ENCODE measurements around the gene ENOX1.

ENOX1 gene

DNA sequence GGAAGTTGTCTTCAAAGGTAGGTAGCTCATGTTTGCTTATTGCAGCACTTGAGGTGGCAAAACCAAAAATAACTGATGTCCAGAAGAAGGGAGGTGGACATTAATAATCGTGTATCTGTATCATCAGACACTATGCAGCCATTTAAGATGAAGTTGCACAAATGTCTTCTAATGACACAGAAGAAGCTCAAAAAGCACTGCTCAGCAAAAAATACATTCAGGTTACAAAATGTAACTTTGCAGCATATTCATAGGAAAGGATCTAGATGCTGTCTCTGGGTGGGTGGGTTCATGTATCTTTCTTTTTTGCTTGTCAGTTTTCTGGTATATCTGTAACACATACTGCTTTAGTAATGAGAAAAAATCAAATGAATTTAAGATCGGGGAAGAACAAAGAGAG is 515.6 kb downstream of the ENOX1 start:
- no peak for DNase-seq

DNA sequence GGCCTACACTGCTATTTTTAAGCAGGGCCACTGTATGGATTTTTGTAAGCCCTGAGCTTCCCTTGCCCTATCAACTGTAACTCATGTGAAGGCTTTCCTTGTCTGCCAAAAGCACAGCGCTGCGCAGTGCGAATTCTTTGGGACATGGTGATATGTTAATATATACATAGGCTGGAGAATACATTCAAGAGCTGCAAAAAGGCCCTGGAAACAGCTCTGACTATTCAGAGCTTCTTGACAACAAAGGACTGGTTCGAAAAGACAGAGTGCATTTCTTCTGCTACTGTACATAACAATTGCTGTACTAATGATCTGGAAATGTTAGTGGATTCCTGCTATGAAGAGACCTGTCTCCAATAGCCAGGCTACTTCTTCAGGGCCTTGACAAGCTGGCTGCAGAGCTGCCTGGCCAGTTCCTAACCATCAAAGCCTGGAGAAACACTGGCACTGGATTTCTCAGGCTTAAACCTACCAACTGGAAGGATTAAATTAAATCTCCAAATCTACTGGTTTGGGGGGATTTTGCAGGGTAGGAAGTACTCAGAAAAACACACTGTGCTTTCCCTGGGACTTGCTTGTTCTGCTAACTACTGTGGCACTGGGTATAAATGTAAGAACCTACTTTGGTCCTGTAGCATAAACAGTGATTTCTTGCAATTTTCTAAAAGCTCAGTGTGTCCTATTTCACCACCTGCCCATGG is 516.5 kb downstream of the ENOX1 start:
- DNase-seq, result no peak

DNA sequence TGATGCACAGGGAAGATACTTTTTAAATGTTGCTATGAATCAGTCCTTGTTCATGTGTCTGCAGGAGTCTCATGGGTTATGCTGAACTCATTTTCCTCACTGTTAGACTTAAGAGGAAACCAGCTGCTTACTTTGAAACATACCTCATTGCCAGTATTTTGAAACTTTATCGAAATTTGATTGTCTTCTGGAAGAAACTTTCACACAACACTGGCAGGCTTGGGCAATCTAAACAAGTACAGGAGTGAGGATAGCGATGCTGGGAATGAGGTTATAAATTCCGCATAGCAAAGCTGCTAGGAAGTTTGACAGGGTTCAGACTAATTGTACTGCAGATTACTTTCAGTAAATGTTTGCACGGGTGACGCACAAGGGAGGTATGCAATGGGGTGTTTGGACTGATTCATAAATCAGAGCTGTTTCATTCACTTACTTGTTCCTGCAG is 517.7 kb downstream of the ENOX1 start:
- no peak for DNase-seq

DNA sequence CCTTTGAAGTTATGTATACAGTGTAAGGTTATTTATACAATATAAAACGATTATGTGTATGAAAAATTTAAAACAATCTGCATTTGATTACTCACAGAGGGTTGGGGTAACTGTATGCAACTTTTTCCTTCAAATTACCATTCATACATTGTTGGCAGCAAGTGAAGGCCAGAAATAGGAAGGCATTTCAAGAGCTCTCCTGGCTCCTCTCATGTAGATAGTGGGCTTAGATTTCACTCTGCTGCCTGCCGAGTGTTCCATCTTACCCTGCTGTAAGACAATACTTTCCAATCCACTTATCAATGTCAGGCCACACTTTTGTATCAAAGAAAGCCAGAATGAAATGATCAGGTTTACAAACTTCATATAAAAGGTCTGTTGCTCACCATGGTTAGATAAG is 518.1 kb downstream of the ENOX1 start:
- DNase-seq, result no peak

DNA sequence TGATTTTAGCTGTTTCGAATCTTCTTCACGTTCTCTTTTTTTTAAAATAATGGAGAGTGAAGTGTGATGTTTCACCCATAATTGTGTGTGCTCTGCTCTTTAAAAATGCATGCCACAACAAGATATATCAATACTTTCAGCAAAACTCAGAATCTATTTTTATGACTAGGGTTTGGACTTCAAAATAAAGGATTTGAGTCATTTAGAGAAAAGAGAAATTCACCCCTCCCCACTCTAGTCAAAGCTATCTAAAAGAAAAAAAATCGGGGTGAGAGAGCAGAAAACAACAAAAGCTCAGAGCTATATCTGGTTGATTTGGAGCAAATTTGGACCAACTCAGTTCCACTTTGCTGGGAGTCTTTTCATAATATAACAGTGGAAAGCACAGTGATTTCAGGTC is 518.9 kb downstream of the ENOX1 start:
- no peak for DNase-seq

DNA sequence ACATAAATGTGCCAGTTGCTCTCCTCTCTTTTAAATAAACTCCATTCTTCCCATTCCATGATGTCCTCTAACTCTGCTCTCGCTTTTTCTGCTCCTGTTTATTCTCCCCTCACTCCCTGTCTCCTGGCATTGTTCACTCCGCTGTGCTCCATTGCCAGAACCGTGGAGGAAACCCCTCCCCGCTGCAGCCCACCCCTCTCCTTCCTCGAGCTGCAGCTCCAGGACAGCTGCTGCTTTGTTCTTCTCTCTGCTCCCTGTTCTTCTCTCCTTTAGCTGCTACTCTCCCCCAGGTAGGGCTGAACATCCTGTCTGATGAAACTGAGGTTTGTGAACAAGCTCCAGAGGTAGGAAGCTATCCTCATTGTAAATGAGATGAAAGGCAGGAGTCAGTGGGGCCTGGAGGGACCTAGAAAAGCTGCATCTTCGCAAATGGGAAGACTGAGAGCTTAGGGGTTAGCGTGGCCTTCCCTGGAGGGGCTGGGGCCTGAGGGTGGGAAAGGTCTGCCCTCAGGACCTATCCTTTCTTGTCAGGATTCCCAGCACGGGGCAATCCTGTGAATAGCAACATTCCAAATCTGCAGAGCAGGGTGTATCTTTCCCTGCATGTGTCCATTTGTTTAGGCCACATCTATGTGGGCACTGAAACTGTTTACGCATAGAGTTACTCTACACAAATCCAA is 519.7 kb downstream of the ENOX1 start:
- no peak for DNase-seq

DNA sequence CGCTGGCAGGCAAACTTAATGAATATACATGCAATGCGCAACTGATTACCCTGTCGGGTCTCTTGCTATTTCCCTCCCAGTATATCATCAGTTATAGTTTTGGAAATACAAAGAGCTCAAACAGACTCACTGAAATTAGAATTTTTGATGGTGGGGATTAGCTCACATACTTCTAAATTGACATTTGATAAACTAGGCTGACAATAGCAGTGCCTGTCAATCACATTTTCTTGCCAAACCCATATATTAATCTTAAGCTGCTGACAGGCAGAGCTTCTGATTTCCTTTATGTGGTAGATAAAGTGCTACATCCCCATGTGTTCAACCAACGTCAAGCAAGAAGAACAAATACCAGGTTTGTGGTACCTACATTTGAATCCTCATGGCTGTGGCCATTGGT is 521.7 kb downstream of the ENOX1 start:
- no peak for DNase-seq

DNA sequence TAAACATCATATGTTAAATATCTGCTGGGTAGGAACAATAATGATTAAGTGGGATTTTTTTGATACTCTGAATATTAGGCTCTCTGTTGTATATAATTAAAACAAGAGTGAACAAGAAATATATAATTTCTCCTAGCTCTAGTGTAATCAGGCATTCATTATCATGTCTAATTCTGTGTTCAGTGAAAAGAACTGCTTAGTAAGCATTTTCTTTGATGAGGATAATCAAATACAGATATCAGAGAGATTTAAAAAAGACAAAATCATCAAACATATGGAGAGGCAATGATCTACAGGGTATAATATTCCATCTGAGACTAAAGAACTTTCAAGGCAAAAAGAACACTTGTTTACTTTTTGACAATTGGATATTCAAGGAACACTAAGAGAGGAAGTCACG is 522.3 kb downstream of the ENOX1 start:
- DNase-seq, result no peak

DNA sequence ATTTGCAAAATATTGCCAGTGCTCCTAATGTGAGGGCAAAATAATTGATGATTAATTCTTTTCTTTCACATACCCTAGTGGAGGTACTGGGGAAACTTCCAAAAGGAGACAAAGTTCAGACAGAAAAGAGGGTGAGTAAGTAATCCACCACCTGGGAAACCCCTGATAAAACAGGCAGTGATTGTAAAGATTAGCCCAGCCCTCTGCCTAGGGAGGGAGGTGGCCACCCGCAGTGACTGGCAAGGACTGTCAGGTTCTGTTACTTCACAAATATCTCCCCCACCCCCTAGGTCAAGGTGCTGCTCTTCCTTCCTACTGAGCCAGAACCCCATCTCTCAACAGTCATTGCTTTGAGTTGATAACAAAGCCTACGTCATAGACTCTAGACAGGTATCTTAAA is 523.7 kb downstream of the ENOX1 start:
- DNase-seq, result no peak

DNA sequence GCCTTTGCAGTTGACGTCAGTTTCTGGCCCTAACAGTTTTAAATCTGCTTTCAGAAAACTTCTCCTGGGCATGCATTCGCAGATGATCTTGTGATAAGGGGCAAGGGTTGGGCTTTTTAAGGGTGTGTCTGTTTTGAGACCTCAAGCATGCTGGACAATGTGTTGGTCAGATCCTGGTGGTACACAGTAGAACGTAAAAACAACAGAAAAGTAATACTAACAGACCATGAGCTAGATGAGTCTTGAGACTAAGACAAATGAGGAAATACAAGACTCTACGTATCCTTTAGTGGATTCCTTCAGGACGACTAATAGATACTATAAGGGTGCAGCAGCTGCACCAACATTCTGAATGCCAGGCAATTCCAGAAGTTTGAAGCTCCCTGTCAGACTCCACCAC is 525.8 kb downstream of the ENOX1 start:
- no peak for DNase-seq

DNA sequence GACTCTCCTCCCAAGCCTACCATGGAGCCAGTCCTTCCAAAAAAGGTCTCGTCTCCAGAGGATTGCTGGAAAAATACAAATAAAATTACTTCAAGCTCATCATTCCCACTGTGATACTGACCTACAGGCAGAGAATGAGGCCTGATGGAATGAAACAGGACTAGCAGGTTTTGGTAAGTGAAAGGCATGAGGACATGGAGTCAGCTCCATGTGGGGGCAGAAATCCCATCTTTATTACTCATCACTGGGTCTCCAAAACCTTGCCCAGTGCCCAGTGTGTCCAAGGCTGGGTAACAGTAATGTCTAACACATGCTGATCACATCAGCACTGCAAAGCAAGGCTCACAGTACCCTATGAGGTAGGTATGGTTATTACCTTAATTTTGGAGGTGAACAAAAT is 528.0 kb downstream of the ENOX1 start:
- DNase-seq, result no peak

DNA sequence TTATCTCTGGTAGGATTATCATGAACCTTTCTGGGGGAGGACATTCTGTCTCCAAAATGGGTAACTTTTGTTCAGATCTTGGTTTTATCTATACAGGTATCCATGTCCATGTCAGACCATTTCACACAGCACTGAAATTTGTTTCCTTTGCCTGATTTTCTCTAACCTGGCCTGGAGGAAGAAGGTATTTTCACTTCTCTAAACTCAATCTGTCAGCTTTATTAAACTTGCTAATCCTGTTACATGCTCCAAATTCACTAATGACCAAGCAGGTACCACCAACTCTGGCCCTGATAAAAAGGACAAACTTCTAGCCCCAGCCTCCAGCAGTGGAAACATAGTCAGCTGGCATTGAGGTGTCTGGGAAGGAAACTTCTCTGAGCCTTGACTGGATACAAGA is 529.0 kb downstream of the ENOX1 start:
- no peak for DNase-seq

DNA sequence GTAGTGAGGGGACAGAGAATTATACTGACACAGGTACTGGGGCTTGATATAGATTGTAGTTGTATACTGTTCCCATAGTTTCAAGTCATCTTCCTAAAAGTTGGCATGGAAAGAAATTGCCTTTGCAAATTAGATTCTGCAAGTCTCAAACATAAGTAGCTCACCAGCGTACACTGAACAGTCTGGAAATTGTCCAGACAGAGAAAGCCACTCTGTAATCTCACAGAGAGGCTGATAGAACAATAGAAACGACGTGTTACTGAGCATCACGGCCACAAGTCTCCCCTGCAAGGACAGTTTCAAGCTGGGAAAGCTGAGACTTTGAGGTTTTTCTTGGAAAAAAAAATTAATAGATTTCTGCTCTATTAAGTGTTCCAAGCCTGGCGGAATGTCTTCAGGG is 534.8 kb downstream of the ENOX1 start:
- DNase-seq, result no peak

DNA sequence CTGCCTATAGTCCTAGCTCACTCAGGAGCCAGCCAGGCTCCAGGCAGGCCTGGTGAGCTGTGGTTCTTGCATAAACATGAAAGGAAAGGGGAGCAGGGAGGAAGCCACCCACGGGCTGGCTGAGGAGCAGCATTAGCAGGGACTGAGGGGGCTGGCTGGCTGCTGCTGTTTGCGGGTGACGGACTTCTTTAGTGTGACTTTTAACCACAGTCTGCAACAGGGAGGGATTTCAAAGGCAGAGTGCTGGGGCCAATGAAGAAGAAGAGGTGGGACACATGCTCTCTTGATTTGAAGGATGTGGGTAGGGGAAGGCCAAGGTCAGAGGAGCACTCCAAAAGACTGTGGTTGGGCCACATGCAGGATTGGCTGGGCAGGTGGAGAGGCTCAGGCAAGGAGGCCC is 540.4 kb downstream of the ENOX1 start:
- DNase-seq, result no peak

DNA sequence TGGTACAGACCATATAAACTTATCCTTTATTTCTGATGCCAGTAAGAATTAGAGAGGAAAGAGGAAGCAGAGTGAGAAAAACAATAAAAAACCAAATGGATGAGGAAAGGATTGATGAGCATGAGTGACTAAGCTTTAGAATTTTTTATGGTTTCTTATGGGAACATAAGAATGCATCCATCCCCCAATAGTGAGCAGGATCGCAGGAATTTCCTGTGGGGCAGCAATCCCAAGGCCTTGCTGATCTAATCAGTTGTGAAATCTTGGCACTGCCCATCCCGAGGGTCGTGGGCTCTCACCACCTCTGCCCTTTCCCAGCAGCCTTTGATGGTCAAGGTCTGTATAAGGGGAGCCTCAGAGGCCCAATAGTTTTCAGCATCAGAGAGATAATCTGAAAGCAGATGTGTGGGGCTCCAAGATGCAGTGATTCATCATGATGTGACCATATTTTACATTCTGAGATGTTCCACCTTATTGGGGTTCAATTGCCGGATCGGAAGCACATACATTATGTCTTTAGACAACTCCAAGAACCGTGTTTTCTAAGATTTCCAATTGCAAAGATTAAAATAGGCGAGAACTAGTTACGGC is 541.3 kb downstream of the ENOX1 start:
- DNase-seq, result no peak

DNA sequence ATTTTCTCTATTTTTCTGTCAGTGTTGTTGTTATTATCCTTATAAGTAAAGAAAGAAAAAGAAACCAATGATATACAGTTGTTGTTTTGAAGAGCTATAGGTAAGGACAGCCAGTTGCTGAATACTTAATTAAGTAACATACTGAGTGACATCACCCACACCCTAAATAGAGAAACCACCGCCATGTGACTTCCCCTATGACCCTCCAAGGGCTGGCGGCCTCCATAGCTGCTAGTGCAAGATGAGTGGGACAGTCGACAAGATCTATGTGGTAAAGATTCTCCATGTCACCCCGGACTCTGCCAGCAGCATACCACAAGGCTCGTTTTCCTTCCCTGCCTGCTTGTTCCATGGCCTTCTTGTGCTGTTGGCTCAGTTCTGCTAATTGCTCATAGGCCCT is 542.3 kb downstream of the ENOX1 start:
- DNase-seq, result no peak

DNA sequence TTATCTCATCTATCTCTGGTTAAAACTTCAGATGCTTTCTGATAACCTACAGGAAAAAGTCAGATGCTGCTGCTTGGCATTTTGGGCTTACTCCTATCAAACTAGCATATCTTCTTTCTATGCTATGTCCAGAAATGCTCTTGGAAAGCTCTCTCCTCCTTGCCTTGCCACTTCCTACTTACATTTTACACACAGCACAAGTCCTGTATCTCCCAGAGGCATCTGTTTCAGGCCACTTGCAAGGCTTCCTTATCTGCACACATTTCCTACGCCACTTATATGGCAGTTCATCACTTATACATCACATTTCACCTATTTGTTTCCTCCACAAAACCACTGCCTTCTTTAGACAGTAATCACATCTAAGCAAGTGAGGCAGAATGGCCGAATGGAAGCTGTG is 543.1 kb downstream of the ENOX1 start:
- DNase-seq, result no peak

DNA sequence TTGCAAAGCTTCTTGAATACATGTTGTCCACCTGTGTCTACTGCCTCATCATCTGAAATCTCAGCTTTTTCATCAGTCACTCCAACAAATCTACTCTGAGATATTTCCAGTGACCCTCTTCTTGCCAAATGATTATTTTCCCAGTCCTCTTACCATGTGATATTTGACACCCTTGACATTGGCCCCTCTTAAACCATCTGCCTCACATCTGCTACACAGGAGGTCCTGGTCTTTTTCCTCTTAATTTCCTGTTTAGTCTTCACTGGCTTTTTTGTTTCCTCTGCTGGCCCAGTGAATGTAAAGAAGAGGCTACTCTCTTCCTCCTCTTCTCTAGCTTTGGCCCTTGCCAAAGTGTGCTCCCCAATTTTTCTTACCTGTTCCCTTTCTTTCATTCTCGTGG is 544.7 kb downstream of the ENOX1 start:
- peak; percentile 71 for DNase-seq

DNA sequence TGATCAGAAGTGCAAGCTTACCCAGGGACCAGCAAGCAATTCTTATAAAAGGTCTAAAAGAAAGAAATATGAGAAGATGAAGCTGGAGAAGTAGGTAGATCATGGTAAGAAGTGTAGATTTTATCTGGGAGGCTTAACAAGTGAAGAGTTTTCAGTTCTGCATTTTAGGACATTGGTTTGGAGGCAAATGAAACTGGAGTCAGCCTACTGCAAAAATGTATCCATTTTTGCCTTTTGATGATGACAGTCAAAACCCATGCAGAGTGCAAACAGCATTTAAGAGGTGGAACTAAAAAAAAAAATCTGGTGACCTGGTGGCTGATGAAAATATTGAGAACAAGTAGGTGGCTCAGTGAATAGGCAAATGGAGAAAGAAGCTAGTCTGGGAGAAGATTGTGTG is 546.5 kb downstream of the ENOX1 start:
- DNase-seq, result no peak

DNA sequence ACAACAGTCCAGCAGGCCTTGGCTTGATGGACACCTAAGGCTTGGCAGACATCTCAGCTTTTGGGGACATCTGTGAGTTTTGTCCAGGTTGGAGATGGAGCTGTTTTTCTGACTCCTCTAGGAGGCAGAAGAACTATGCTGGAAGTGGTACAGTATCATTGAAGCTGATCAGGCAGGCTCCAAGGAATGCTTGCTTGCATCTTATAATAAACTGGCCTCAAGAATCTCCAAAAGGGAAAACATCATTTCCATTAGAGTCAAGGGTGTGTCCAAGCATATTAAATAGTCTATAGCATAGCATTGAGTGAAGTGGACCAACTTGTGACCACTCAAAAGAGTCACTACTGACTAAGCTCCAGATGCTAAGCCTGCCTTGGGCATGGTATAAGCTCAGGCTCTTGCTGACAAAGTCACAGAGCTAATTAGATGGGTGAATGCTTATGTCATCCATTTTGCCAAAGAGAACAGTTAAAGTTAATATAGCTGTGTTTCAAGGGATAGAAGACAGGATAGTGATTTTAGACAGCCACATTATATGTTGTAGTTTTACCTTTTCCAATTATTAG is 547.4 kb downstream of the ENOX1 start:
- peak; percentile 14 for DNase-seq

DNA sequence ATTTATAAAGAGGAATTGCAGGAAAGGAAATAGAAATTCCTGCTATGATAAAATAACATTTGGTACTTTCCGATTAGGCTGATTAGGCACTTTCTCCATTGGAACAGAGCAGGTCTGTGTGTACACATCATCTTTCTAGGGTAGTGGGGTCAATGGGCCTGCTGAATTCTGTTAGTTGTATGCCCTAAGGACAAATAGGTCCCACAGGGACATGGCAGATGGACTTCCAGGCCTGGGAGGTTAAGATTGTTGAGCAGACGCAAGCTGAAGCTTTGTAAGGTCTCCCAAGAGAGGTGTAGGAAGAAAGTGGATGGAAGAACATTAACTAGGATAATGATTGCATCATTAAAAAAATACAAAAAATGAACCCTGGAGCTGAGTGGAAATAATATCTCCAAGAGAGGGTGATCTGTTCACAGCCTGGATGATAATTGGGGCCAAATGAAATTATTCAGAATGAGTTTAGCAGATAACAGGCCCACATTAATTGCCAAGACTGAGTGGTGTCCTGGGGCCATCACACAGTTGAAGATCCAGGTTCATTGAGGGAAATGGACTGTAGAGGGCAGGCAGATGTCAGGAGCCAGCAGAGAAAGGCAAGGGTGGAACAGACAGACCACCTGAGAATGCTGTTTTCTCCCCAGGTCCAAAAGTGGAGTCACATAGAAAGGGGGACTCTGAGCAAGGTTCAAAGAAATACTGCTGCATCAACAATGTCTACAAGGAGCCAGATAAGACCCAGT is 548.3 kb downstream of the ENOX1 start:
- DNase-seq, result no peak

DNA sequence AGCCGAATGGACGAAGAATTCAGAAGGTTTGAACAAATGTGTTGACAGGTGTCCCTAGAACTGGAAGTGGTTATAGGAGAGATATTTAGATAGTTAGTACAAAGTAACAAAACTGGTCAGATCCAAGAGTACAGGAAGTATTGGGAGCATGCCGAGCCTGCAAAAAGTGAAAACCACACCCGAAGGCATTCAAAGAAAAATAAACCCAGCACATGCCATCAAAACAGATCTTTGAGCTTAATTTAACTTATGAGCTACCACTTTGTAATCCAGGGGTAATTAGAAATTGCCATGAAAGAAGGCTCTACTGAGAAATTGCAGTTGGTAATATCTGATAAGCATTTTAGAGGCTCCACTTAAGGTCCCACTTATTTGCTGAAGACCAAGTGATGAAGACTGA is 549.2 kb downstream of the ENOX1 start:
- DNase-seq, result no peak

DNA sequence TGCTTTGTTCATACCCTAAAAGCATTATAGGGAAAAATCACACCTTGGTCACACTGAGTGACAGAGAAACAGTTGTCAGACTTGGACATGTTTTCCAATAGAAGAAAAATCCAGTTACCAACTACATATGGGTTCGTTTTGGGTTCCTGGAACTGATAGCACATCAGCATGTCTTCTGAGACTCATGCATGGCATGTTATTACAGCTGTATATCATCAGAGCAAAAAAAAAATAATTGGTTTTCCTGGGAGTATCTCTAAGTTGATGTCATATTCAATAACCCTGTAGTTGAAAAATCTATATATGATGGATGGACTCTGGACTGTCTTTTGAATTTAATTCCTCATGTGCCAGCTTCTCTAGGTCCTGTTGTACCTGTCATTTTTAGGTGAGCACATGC is 551.7 kb downstream of the ENOX1 start:
- no peak for DNase-seq

DNA sequence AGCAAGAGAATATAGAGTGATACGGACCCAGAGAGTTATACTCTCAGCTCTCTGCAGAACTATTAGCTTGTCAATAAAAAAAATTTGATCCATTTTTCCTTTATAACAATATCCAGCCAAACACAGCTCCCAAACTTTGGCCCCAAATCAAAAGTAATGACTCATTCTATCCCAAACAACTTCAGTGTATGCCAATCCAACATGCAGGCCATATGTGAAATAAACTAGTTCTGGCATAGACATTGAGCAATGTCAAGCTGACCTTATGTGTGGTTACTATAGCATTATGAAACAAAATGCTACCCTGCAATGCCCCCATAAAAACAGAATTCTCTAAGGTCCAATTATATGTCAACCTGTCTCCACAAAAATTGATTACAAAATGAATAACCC is 553.9 kb downstream of the ENOX1 start:
- no peak for DNase-seq
